Neutrophil (primary cell): Measurements from ENCODE around the gene CNKSR3.

Experiments
- H3K27ac ChIP-seq: fragments of 200-600 bp; sonication (generic); 2 replicates; pipeline ENCODE4 v1.5.1; 2016; ENCODE audit warnings: mild to moderate bottlenecking, moderate library complexity
- H3K27me3 ChIP-seq: fragments of 200-600 bp; sonication (generic); 2 replicates; pipeline ENCODE4 v1.6.0; 2016; ENCODE audit warnings: mild to moderate bottlenecking
- H3K36me3 ChIP-seq: fragments of 200-600 bp; sonication (generic); 2 replicates; pipeline ENCODE4 v1.5.1; 2017
- H3K4me1 ChIP-seq, 2 experiments: fragments of 200-600 bp in 1 of 2; sonication (generic) in 1 of 2; 1 replicate in 1 of 2; 2 replicates in 1 of 2; pipeline versions ENCODE4 v1.5.1 to v1.6.1; 2013 to 2016; ENCODE audit warnings: low read depth in 1 of 2, low read length in 1 of 2, mild to moderate bottlenecking in 1 of 2, moderate library complexity in 1 of 2; ENCODE audit not compliant: control insufficient read depth in 1 of 2, insufficient read depth in 1 of 2
- H3K4me3 ChIP-seq, 2 experiments: fragments of 200-600 bp in 1 of 2; sonication (generic) in 1 of 2; 1 replicate in 1 of 2; 2 replicates in 1 of 2; pipeline ENCODE4 v1.5.1; 2013 to 2016; ENCODE audit warnings: low read depth in 1 of 2, low read length in 1 of 2, mild to moderate bottlenecking in 1 of 2, moderate library complexity in 1 of 2
- H3K9me3 ChIP-seq: fragments of 200-600 bp; sonication (generic); 2 replicates; pipeline ENCODE4 v1.5.1; 2016
- CTCF ChIP-seq: fragments of 200-600 bp; sonication (generic); IDR thresholded peaks from 2 replicates; pipeline ENCODE4 v1.5.1; 2016; ENCODE audit warnings: antibody characterized with exemption

CNKSR3 gene

GRCh38 chr6:154539593-154540269 is 29.2 kb upstream of the CNKSR3 start:
- Histone ChIP-seq H3K9me3 (no peaks in the 10 kb centered on the region), H3K27me3 (no peaks in the 10 kb centered on the region), H3K4me1 (no peaks in the 10 kb centered on the region), H3K27ac (no peak overlapping the region), H3K4me3 (no peak overlapping the region), H3K36me3 (no peaks in the 10 kb centered on the region)
- TF ChIP-seq CTCF, result no peak

- Histone ChIP-seq H3K4me3 (no peak overlapping the region), H3K36me3 (no peaks in the 10 kb centered on the region), H3K27me3 (no peaks in the 10 kb centered on the region), H3K9me3 (no peaks in the 10 kb centered on the region), H3K4me1 (no peaks in the 10 kb centered on the region), H3K27ac (no peak overlapping the region)
- no peak for TF ChIP-seq CTCF
Observed at GRCh38 chr6:154538640-154539191, 28.2 kb upstream of the CNKSR3 start.

GRCh38 chr6:154537511-154538325 is 27.2 kb upstream of the CNKSR3 start:
- Histone ChIP-seq H3K9me3 (no peaks in the 10 kb centered on the region), H3K27ac (no peak overlapping the region), H3K36me3 (no peaks in the 10 kb centered on the region), H3K4me3 (no peak overlapping the region), H3K4me1 (no peaks in the 10 kb centered on the region), H3K27me3 (no peaks in the 10 kb centered on the region)
- TF ChIP-seq CTCF, result no peak

- no peak for TF ChIP-seq CTCF
- H3K27ac ChIP-seq, result no peak overlapping the region
Observed at GRCh38 chr6:154536999-154537398, 26.5 kb upstream of the CNKSR3 start.

GRCh38 chr6:154536255-154536654 is 25.8 kb upstream of the CNKSR3 start:
- Histone ChIP-seq H3K9me3 (no peaks in the 10 kb centered on the region), H3K27ac (no peak overlapping the region), H3K4me3 (no peak overlapping the region), H3K4me1 (no peaks in the 10 kb centered on the region), H3K27me3 (no peaks in the 10 kb centered on the region), H3K36me3 (no peaks in the 10 kb centered on the region)
- TF ChIP-seq CTCF, result no peak

More at GRCh38 chr6:154536999-154537398, 26.5 kb upstream of the CNKSR3 start:
- H3K36me3 ChIP-seq, result no peaks in the 10 kb centered on the region
- no peaks in the 10 kb centered on the region for H3K27me3 ChIP-seq
- no peaks in the 10 kb centered on the region for H3K4me1 ChIP-seq
- no peaks in the 10 kb centered on the region for H3K9me3 ChIP-seq
- no peak overlapping the region for H3K4me3 ChIP-seq
